GM12878 (cell line): Measurements from ENCODE around the gene C10orf105. TPM values are rescaled to one million over a fixed set of nuclear protein-coding genes. Genes with fewer than 3 reads are reported as not detected.

Experiments
- ATAC-seq: fragments of 200-7000 bp; cut with Tn5 transposase; 3 replicates; pipeline ENCODE4 v1.9.1; 2020; ENCODE audit warnings: mild to moderate bottlenecking, moderate library complexity
- BruUV-seq: library from RNA; stranded (reverse); fragments of 400-500 nt; replicated peaks from 2 replicates; lab custom pipeline; 2021; lab: Mats Ljungman, UMichigan
- CTCF ChIA-PET: fragments of 300-600 bp; sonication (Branson Sonifier 250); formaldehyde crosslinking; extraction: SDS; loops from one replicate; lab custom pipeline; 2021; ENCODE audit warnings: inconsistent platforms; lab: Yijun Ruan, JAX
- POLR2A ChIA-PET: fragments of 350-600 bp; formaldehyde crosslinking; extraction: SDS; loops from one replicate; lab custom pipeline; 2021; ENCODE audit warnings: inconsistent platforms; lab: Charles Lee
- RAD21 ChIA-PET: fragments of 300-600 bp; sonication (Branson Sonifier 250); formaldehyde crosslinking; loops from one replicate; lab custom pipeline; 2023; ENCODE audit warnings: antibody characterized with exemption; ENCODE audit not compliant: unreplicated experiment; lab: Charles Lee
- SMC1A ChIA-PET: fragments of 300-600 bp; sonication (Branson Sonifier 250); formaldehyde crosslinking; loops from one replicate; lab custom pipeline; 2023; ENCODE audit not compliant: unreplicated experiment, uncharacterized antibody; lab: Charles Lee
- DNase-seq: peaks from one replicate; pipeline ENCODE4 v3.0.0-alpha.2; 2011; ENCODE audit warnings: low read depth, low spot score
- FAIRE-seq: peaks from 3 replicates; lab custom pipeline; 2011; peaks lifted over from hg19 to GRCh38; lab: Jason Lieb, UNC
- H2AFZ ChIP-seq: 2 replicates; pipeline ENCODE4 v1.6.0; 2011; ENCODE audit warnings: low read depth, low read length, control low read depth; ENCODE audit not compliant: control insufficient read depth
- H3K27ac ChIP-seq: 2 replicates; pipeline ENCODE4 v1.5.1; 2011; ENCODE audit warnings: control low read depth; ENCODE audit not compliant: control insufficient read depth, insufficient read depth
- H3K27me3 ChIP-seq, 2 experiments: replicated peaks in 1 of 2; 2 replicates each; pipeline versions ENCODE4 v1.6.0 to v1.6.1; 2011; ENCODE audit warnings: low read length in 1 of 2; ENCODE audit not compliant: control insufficient read depth in 2 of 2, insufficient read depth in 2 of 2
- H3K36me3 ChIP-seq, 2 experiments: 2 replicates each; pipeline ENCODE4 v1.5.1; 2011; ENCODE audit warnings: low read length in 1 of 2; ENCODE audit not compliant: control insufficient read depth in 2 of 2, insufficient read depth in 2 of 2
- H3K4me1 ChIP-seq: 2 replicates; pipeline ENCODE4 v1.6.1; 2011; ENCODE audit warnings: mild to moderate bottlenecking, low read length, moderate library complexity, mixed read lengths; ENCODE audit not compliant: control insufficient read depth, insufficient read depth
- H3K4me2 ChIP-seq: 2 replicates; pipeline ENCODE4 v1.6.0; 2011; ENCODE audit warnings: control low read depth; ENCODE audit not compliant: control insufficient read depth, insufficient read depth
- H3K4me3 ChIP-seq: fragments of 200-600 bp; sonication (generic); 2 replicates; pipeline ENCODE4 v1.5.1; 2016
- H3K79me2 ChIP-seq: 2 replicates; pipeline ENCODE4 v1.6.0; 2011; ENCODE audit warnings: low read length; ENCODE audit not compliant: control insufficient read depth, insufficient read depth
- H3K9ac ChIP-seq: 2 replicates; pipeline ENCODE4 v1.8.0; 2011; ENCODE audit warnings: low read length, control low read depth, mixed read lengths; ENCODE audit not compliant: control insufficient read depth, insufficient read depth
- H3K9me3 ChIP-seq: replicated peaks from 3 replicates; pipeline ENCODE4 v1.5.1; 2011; ENCODE audit warnings: mild to moderate bottlenecking, low read length; ENCODE audit not compliant: control insufficient read depth, insufficient read depth
- H4K20me1 ChIP-seq: 2 replicates; pipeline ENCODE4 v1.6.0; 2011; ENCODE audit not compliant: control insufficient read depth, insufficient read depth
- ATF7 ChIP-seq: fragments of 450-650 bp; IDR thresholded peaks from 2 replicates; pipeline ENCODE4 v1.6.1; 2016; ENCODE audit warnings: low read depth, mild to moderate bottlenecking
- BCLAF1 ChIP-seq: fragments of 450-650 bp; IDR thresholded peaks from 2 replicates; pipeline ENCODE4 v1.6.1; 2017; ENCODE audit warnings: antibody characterized with exemption, mild to moderate bottlenecking, moderate library complexity
- CEBPZ ChIP-seq: fragments of 150-350 bp; IDR thresholded peaks from 2 replicates; pipeline ENCODE4 v1.6.1; 2016; ENCODE audit warnings: low read depth, low read length
- FOS ChIP-seq: IDR thresholded peaks from 3 replicates; pipeline ENCODE4 v1.6.1; 2011; ENCODE audit warnings: borderline replicate concordance; ENCODE audit not compliant: insufficient read length; ENCODE audit errors: extremely low read depth
- GABPA ChIP-seq: IDR thresholded peaks from 2 replicates; pipeline ENCODE4 v1.6.1; 2014; ENCODE audit warnings: antibody characterized with exemption, low read depth, mild to moderate bottlenecking, inconsistent platforms
- HDAC6 ChIP-seq: fragments of 200-600 bp; sonication (generic); IDR thresholded peaks from one replicate; pipeline ENCODE4 v1.8.0; 2017; ENCODE audit warnings: antibody characterized with exemption; ENCODE audit not compliant: unreplicated experiment
- IRF3 ChIP-seq: fragments of 450-650 bp; IDR thresholded peaks from 2 replicates; pipeline ENCODE4 v1.6.1; 2014; ENCODE audit warnings: mild to moderate bottlenecking
- KAT2A ChIP-seq: conservative IDR thresholded peaks from 2 replicates; pipeline ENCODE4 v1.6.1; 2011; ENCODE audit warnings: low read depth, low read length; ENCODE audit not compliant: control insufficient read depth
- KLF5 ChIP-seq: fragments of 450-650 bp; IDR thresholded peaks from 2 replicates; pipeline ENCODE4 v1.6.1; 2014; ENCODE audit warnings: mild to moderate bottlenecking; ENCODE audit not compliant: partially characterized antibody
- MTA3 ChIP-seq: IDR thresholded peaks from 2 replicates; pipeline ENCODE4 v1.6.1; 2012; ENCODE audit warnings: low read length, inconsistent platforms, borderline replicate concordance
- POLR2AphosphoS5 ChIP-seq: IDR thresholded peaks from 2 replicates; pipeline ENCODE4 v1.6.1; 2011; ENCODE audit warnings: mild to moderate bottlenecking, low read length, inconsistent platforms
- RAD51 ChIP-seq: fragments of 450-650 bp; IDR thresholded peaks from 2 replicates; pipeline ENCODE4 v1.6.1; 2016; ENCODE audit warnings: moderate library complexity, mild to moderate bottlenecking, inconsistent platforms
- RUNX3 ChIP-seq: IDR thresholded peaks from 2 replicates; pipeline ENCODE4 v1.6.1; 2012; ENCODE audit warnings: low read length, inconsistent platforms
- SMC3 ChIP-seq: IDR thresholded peaks from 2 replicates; pipeline ENCODE4 v1.6.1; 2011; ENCODE audit warnings: low read length, improper control_type of control experiment, borderline replicate concordance
- SPI1 ChIP-seq: IDR thresholded peaks from 2 replicates; pipeline ENCODE4 v1.6.1; 2011; ENCODE audit warnings: low read depth, mild to moderate bottlenecking, low read length, moderate library complexity, borderline replicate concordance; ENCODE audit not compliant: insufficient read depth
- USF1 ChIP-seq: IDR thresholded peaks from 2 replicates; pipeline ENCODE4 v1.6.1; 2011; ENCODE audit warnings: borderline replicate concordance, low read depth, mild to moderate bottlenecking, moderate library complexity, mixed read lengths, low read length; ENCODE audit not compliant: insufficient read depth; ENCODE audit errors: extremely low read length
- WRNIP1 ChIP-seq: IDR thresholded peaks from 2 replicates; pipeline ENCODE4 v1.6.1; 2011; ENCODE audit warnings: low read depth, low read length, improper control_type of control experiment, borderline replicate concordance
- WGBS: methylation state at CpG from one replicate; pipeline ENCODE4 v1.1.6; 2016; ENCODE audit warnings: low lambda C conversion rate; ENCODE audit not compliant: insufficient replicate concordance, insufficient coverage; ENCODE audit errors: missing lambda C conversion rate; 5-methylcytosine and 5-hydroxymethylcytosine counted together
- in situ Hi-C: fragments of 300-500 bp; cut with MboI; formaldehyde crosslinking; loops from 9 replicates; pipeline ENCODE4 v1.14.3; 2018; ENCODE audit warnings: mixed read lengths
- intact Hi-C: fragments of 100-400 bp; cut with micrococcal nuclease; formaldehyde crosslinking; loops from one replicate; pipeline ENCODE4 v1.14.2; 2022; ENCODE audit not compliant: unreplicated experiment
- polyA plus RNA-seq, 11 experiments: library from polyadenylated mRNA; depleted of rRNA in 4 of 11; unstranded in 6 of 11; stranded (reverse) in 5 of 11; fragments of >200 nt; fragmentation: Nextera tagmentation in 4 of 11; fragmentation: Illumina TruSeq in 1 of 11; extraction: Ambion mirVana in 4 of 11; extraction: Trizol in 1 of 11; gene quantifications; 1 replicate in 1 of 11; 2 replicates in 10 of 11; pipeline versions ENCODE4 v1.2.1 to v1.2.3, GENCODE V29; 2011 to 2016; ENCODE audit warnings: inconsistent platforms in 2 of 11, missing spikeins in 2 of 11, low read depth in 1 of 11
- total RNA-seq, 4 experiments: library from RNA; depleted of rRNA in 3 of 4; stranded (reverse); fragments of >200 nt in 3 of 4; fragmentation: Illumina TruSeq in 1 of 4; extraction: Trizol in 1 of 4; gene quantifications; 2 replicates each; pipeline versions ENCODE4 v1.2.1 to v1.2.3, GENCODE V29; 2013 to 2021

The C10orf105 gene
- total and polyA plus RNA-seq, 10 of the 15 experiments (the other 5 are each of a cell fraction or from before 2014, with no cell fraction given), result 0.04 to 0.06 (median 0.05) TPM; not detected in 7

GRCh38 chr10:71715026-71715425 is 4.6 kb downstream of the C10orf105 start:
- H3K9me3 ChIP-seq, result no peaks in the 10 kb centered on the region
- 62% methylated on average over 8 of the region's 8 CpGs for WGBS
- H3K4me1 ChIP-seq, result peaks cover 26% of the 10 kb centered on the region
- RAD21 ChIA-PET, result no interaction called here
- SMC1A ChIA-PET, result interaction anchor here (1.1 to 1.4 kb wide), 2 partner anchors 9 to 15 kb away, joined by 3 read pairs; no protein-coding TSS in a partner anchor
- no peak overlapping the region for H3K4me3 ChIP-seq
- H3K79me2 ChIP-seq, result no peaks in the 10 kb centered on the region
- intact Hi-C loops, result no loop called here
- FAIRE-seq (no peak), ATAC-seq (no peak), DNase-seq (no peak)
- no peak overlapping the region for H3K4me2 ChIP-seq
- in situ Hi-C loops, result no loop called here
- H3K9ac ChIP-seq, result no peak overlapping the region
- H2AFZ ChIP-seq, result no peak overlapping the region
- no TSS peak for BruUV-seq
- H4K20me1 ChIP-seq, result no peaks in the 10 kb centered on the region
- no peak overlapping the region for H3K27ac ChIP-seq
- no peaks in the 10 kb centered on the region for H3K27me3 ChIP-seq
- CTCF ChIA-PET, result interaction anchor here (1.3 to 2.0 kb wide), 5 partner anchors 8 to 411 kb away, joined by 3 to 7 read pairs (median 4); partner anchors contain the start of gene VSIR
- TF ChIP-seq RAD51 (no peak), WRNIP1 (no peak), KAT2A (no peak), RUNX3 (no peak), MTA3 (no peak), IRF3 (no peak), POLR2AphosphoS5 (no peak), USF1 (no peak), KLF5 (no peak), HDAC6 (no peak), FOS (no peak), BCLAF1 (no peak), CEBPZ (no peak), SPI1 (no peak), SMC3 (no peak), GABPA (no peak), ATF7 (no peak)
- no peaks in the 10 kb centered on the region for H3K36me3 ChIP-seq
- POLR2A ChIA-PET, result no interaction called here
